Measurements from ENCODE around the gene PHKA2. TPM values are rescaled to one million over a fixed set of nuclear protein-coding genes. Genes with fewer than 3 reads are reported as not detected.
"Not testable (repeated sequence)": the region's sequence is repeated elsewhere in the genome, so short reads cannot be mapped to it uniquely, and the experiment has no call there.

The PHKA2 gene
- total RNA-seq, 1 donor from 2014 or later: 67.7 TPM

DNA sequence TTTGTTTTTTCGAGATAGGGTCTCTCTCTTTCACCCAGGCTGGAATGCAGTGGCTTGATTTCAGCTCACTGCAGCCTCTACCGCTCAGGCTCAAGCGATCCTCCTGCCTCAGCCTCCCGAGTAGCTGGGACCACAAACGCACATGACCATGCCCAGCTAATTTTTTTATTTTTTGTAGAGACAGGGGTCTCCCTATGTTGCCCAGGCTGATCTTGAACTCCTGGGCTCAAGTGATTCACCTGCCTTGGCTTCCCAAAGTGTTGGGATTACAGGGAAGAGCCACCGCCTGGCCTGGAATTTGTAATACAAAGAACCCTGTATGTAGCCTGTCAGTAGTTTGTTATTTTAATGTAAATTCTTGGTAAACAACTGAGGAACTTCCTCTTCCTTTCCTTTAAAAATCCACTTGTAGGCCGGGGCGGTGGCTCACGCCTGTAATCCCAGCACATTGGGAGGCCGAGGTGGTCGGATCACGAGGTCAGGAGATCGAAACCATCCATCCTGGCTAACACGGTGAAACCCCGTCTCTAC is 119.5 kb downstream of the PHKA2 start:
- DNase-seq (ENCODE audit: low spot score): no peak

DNA sequence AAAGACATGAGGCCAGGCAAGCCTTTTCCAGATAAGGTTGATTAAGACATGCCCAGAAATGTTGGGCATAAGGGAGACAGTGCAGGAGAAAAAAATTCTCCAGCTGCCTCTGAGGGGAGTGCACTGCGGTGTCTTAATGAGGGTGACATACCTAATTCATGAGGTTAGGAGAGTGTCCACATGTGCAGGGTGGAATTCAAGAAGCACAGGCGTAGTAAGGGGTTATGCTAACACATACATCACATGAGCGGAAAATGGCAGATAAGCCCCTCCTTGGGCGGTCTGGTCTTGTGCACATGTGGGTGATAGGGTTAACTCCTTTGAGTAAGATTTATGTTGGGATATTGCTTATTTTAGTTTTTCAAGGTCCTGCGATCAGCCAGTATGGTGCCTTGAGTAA is 122.4 kb downstream of the PHKA2 start:
- DNase-seq (ENCODE audit: low spot score): no peak

GRCh38 chrX:18856645-18856997 is 127.3 kb downstream of the PHKA2 start:
- no peak for DNase-seq (ENCODE audit: low spot score)

DNA sequence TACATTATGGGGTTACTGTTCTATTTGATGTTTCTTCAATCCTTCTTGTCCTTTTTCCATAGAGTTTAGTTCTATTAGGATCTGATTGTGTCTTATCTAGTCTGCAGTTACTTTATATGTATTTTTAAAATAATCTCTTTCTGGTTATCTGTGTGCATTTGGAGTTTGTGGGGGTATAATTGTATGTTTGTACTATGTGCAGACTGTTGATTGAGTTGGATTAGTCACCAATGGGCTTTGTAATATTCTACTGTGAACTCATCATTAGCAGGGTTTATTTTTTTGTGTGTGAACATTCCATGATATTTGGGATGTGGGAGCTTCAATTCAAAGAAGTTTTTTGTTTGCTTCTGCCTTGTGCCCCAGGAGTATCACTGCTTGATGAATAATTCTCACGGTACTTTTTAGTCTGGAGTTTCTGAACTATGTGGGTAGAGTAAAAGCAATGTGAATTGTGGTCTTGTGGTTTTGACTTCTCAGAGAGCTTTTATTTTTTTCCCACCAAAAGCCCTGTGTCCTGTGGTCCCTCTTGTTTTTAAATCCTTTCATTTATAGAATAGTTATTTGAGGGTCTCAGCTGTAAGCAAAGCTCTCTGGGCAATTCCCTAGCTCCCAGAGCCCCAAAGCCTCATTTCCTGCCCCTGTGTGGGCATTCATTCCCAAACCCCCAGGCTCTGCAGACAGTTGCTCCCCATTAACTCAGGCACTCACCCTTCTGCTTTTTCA is 127.8 kb downstream of the PHKA2 start:
- DNase-seq (ENCODE audit: low spot score): no peak

- not testable (repeated sequence) for DNase-seq (ENCODE audit: low spot score)
Measured at GRCh38 chrX:18847901-18848300, 136.0 kb downstream of the PHKA2 start.

Other genes starting within 250 kb of the PHKA2 start
- 12.5 TPM for gene ADGRG2, start 138.4 kb upstream of the PHKA2 start, total RNA-seq